ENCODE data around the gene CABP7. TPM values are rescaled to one million over a fixed set of nuclear protein-coding genes. Genes with fewer than 3 reads are reported as not detected.

The CABP7 gene
- polyA plus RNA-seq, 3 donors from 2014 or later = 0.14 TPM; not detected in 1

- no peaks in the 10 kb centered on the region for H3K9me3 Mint-ChIP-seq
- peak overlapping the region in 1 of 6 donors; percentile 12 for H3K27ac Mint-ChIP-seq
- H3K4me1 Mint-ChIP-seq = no peaks in the 10 kb centered on the region
- H3K4me3 Mint-ChIP-seq = no peak overlapping the region
- no peak for DNase-seq
- peaks cover 0 to 3% (median 0%) of the 10 kb centered on the region in 3 donors for H3K36me3 Mint-ChIP-seq
- H3K27me3 Mint-ChIP-seq (ENCODE audit: low read depth in 3 of 3) = no peaks in the 10 kb centered on the region
Measured at GRCh38 chr22:29737251-29738117, 17.7 kb downstream of the CABP7 start.

- H3K27ac Mint-ChIP-seq = peak overlapping the region in 1 of 6 donors; percentile 12
- H3K27me3 Mint-ChIP-seq (ENCODE audit: low read depth in 3 of 3) = no peaks in the 10 kb centered on the region
- H3K4me1 Mint-ChIP-seq = no peaks in the 10 kb centered on the region
Measured at GRCh38 chr22:29738118-29738815, 18.5 kb downstream of the CABP7 start.

DNA sequence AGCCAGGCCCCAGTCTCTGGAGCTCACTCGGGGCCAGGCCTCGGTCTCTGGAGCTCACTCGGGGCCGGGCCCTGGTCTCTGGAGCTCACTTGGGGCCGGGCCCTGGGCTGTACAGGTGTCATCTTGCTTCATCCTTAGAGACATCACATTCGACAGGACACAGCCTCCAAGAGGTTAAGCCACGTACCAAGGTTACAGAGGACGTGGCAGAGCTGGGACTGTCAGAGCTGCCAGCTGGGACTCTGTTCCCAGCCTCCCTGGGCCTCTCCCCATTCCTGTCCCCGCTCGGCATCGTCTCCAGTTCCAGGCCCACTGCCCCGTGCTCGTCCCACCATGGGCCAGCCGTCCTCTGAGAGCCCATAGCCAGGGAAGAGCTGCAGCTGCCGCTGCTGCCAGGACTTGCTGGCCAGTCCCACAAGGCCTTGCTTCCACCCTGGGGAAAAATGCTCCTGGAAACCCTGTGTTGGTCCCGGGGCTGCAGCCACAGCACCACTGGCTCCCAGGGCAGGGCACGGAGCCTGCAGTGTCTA lies 19.6 kb downstream of the CABP7 start:
- Mint-ChIP-seq H3K9me3 (no peaks in the 10 kb centered on the region), H3K27ac (no peak overlapping the region), H3K27me3 (ENCODE audit: low read depth in 3 of 3) (no peaks in the 10 kb centered on the region), H3K4me3 (no peak overlapping the region), H3K36me3 (peaks cover 0 to 3% (median 0%) of the 10 kb centered on the region in 3 donors), H3K4me1 (no peaks in the 10 kb centered on the region)
- DNase-seq = no peak

More at GRCh38 chr22:29738118-29738815, 18.5 kb downstream of the CABP7 start:
- DNase-seq = no peak
- Mint-ChIP-seq H3K9me3 (no peaks in the 10 kb centered on the region), H3K36me3 (peaks cover 0 to 3% (median 0%) of the 10 kb centered on the region in 3 donors), H3K4me3 (no peak overlapping the region)

DNA sequence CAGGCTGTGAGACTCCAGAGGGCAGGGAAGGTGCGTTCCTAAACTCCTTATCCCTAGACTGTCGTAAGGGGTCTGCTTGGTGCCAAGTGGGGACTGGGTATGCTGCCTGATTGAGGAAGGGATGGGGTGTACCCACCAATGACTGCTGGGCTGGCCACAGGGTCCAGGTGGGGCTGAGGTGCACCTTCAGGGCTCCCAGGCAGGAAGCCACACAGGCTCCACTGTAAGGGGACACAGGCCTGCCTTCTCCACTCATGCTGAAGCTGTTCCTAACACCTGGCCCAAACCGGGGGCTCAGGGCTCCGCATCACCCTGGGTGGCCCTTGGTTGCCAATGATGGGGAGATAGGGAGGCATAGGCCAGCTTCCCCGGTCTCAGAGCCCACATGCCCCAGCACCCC lies 20.4 kb downstream of the CABP7 start:
- Mint-ChIP-seq H3K27me3 (ENCODE audit: low read depth in 3 of 3) (no peaks in the 10 kb centered on the region), H3K27ac (no peak overlapping the region), H3K4me3 (no peak overlapping the region), H3K4me1 (no peaks in the 10 kb centered on the region), H3K9me3 (no peaks in the 10 kb centered on the region), H3K36me3 (peaks cover 0 to 6% (median 0%) of the 10 kb centered on the region in 3 donors)
- no peak for DNase-seq

DNA sequence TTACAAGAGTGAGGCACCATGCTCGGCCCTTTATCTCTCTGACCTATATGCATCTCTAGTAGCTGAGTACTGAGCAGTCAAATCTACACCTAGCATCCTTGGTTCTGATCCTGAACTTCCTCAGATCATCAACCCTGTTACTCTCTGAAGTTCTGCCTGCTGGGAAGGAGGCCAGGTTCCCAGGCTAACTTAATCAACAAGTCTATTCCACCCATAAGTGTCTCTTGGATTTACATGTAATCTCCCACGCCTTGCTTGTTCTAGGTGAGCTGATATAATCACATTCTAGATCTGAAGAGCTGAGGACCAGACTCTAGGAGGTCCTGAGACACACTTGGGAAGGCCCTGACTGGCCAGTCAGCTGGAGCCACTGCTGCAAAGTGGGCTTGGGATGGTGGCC lies 22.1 kb downstream of the CABP7 start:
- Mint-ChIP-seq H3K27ac (no peak overlapping the region), H3K9me3 (no peaks in the 10 kb centered on the region), H3K36me3 (peaks cover 0 to 10% (median 4%) of the 10 kb centered on the region in 3 donors), H3K4me3 (no peak overlapping the region), H3K4me1 (no peaks in the 10 kb centered on the region), H3K27me3 (ENCODE audit: low read depth in 3 of 3) (no peaks in the 10 kb centered on the region)
- no peak for DNase-seq

GRCh38 chr22:29742326-29742725 lies 22.5 kb downstream of the CABP7 start:
- Mint-ChIP-seq H3K4me1 (no peaks in the 10 kb centered on the region), H3K9me3 (no peaks in the 10 kb centered on the region), H3K36me3 (peaks cover 0 to 11% (median 7%) of the 10 kb centered on the region in 3 donors), H3K27me3 (ENCODE audit: low read depth in 3 of 3) (no peaks in the 10 kb centered on the region), H3K27ac (no peak overlapping the region), H3K4me3 (no peak overlapping the region)
- no peak for DNase-seq

DNA sequence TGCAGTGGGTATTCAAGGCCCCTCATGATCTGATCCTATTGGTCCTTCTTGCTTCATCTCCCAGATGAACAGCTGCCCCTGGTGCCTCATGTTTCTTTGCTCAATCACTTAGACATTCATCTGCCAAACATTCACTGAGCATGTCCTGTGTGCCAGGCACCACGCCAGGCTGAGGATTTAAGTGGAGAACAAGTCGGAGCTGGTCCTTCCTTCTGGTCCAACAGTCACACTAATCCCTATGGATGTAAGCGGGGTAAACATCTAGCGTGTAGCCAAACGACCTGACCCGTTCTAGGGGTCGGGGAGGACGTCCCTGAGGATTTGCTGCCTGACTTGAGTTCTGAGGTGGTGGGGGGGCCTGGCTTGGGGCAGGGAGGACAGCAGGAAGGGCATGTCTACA lies 25.1 kb downstream of the CABP7 start:
- no peak for DNase-seq
- peaks cover 7 to 23% (median 14%) of the 10 kb centered on the region in 3 donors for H3K36me3 Mint-ChIP-seq
- H3K27ac Mint-ChIP-seq = no peak overlapping the region
- peaks cover 0 to 2% (median 0%) of the 10 kb centered on the region in 3 donors for H3K27me3 Mint-ChIP-seq (ENCODE audit: low read depth in 3 of 3)
- no peak overlapping the region for H3K4me3 Mint-ChIP-seq
- no peaks in the 10 kb centered on the region for H3K9me3 Mint-ChIP-seq
- peaks cover 0 to 6% of the 10 kb centered on the region in 2 donors for H3K4me1 Mint-ChIP-seq

DNA sequence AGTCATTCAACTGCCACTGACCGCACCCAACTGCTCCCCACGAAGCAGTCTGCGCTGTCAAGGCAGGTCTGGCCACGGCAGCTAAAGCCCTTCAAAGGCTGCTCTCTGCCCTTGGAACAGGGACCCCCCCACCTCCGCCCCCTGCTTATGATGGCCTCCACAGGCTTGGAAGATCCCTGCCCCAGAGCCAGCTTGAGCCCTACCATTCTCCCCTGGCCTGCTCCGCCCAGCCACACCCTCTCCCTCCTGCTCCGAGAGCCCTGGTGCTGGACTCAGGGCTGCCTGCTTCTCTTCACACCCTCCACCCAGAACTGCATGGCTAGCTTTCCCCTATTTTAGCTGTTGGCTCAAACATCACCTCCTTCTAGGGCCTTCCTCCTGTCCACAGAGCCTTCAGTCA lies 28.0 kb downstream of the CABP7 start:
- peaks cover 0 to 2% (median 0%) of the 10 kb centered on the region in 3 donors for H3K27me3 Mint-ChIP-seq (ENCODE audit: low read depth in 3 of 3)
- DNase-seq = no peak
- peaks cover 13 to 29% of the 10 kb centered on the region in 2 donors for H3K4me1 Mint-ChIP-seq
- no peaks in the 10 kb centered on the region for H3K9me3 Mint-ChIP-seq
- peaks cover 7 to 24% (median 14%) of the 10 kb centered on the region in 3 donors for H3K36me3 Mint-ChIP-seq
- H3K4me3 Mint-ChIP-seq = no peak overlapping the region
- peak overlapping the region in 2 of 6 donors; percentile 7 to 55 for H3K27ac Mint-ChIP-seq

DNA sequence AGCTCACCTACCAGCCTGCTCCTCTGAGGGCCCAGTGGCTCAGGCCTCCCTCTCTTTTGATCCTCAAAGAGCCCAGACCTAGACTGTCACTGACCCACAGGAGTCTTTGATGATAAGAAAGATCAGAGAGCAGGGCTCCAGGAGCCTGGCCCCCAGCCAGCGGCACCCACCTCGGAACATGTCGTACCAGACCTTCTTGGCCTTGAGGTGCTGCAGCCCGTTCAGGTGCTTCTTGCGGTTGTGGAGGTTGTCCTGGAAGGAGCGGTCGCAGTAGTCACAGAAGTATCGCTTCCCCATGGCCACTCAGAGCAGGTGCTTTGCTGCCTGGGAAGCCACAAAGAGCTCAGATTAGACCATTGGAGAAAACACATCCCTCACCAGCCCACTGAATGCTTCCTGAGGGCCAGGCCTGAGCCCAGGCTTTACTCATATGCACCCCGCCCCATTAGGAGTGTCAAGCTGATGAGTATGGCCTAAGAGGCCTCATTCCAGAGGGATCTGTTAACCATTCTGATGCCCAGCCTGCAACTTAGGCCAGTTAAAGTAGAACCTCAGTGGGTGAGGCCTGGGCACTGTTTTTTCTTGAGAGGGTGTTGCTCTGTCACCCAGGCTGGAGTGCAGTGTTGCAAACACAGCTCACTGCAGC lies 28.6 kb downstream of the CABP7 start:
- peaks cover 13 to 29% of the 10 kb centered on the region in 2 donors for H3K4me1 Mint-ChIP-seq
- H3K27me3 Mint-ChIP-seq (ENCODE audit: low read depth in 3 of 3) = peaks cover 0 to 2% (median 0%) of the 10 kb centered on the region in 3 donors
- H3K4me3 Mint-ChIP-seq = no peak overlapping the region
- DNase-seq = no peak
- peaks cover 7 to 24% (median 14%) of the 10 kb centered on the region in 3 donors for H3K36me3 Mint-ChIP-seq
- H3K9me3 Mint-ChIP-seq = no peaks in the 10 kb centered on the region
- peak overlapping the region in 2 of 6 donors; percentile 7 to 55 for H3K27ac Mint-ChIP-seq

- peaks cover 13 to 29% of the 10 kb centered on the region in 2 donors for H3K4me1 Mint-ChIP-seq
- no peaks in the 10 kb centered on the region for H3K9me3 Mint-ChIP-seq
- peaks cover 0 to 2% (median 0%) of the 10 kb centered on the region in 3 donors for H3K27me3 Mint-ChIP-seq (ENCODE audit: low read depth in 3 of 3)
- no peak overlapping the region for H3K4me3 Mint-ChIP-seq
- peaks cover 7 to 21% (median 14%) of the 10 kb centered on the region in 3 donors for H3K36me3 Mint-ChIP-seq
- no peak for DNase-seq
- peak overlapping the region in 2 of 6 donors; percentile 32 to 78 for H3K27ac Mint-ChIP-seq
Measured at GRCh38 chr22:29750029-29750428, 30.2 kb downstream of the CABP7 start.

DNA sequence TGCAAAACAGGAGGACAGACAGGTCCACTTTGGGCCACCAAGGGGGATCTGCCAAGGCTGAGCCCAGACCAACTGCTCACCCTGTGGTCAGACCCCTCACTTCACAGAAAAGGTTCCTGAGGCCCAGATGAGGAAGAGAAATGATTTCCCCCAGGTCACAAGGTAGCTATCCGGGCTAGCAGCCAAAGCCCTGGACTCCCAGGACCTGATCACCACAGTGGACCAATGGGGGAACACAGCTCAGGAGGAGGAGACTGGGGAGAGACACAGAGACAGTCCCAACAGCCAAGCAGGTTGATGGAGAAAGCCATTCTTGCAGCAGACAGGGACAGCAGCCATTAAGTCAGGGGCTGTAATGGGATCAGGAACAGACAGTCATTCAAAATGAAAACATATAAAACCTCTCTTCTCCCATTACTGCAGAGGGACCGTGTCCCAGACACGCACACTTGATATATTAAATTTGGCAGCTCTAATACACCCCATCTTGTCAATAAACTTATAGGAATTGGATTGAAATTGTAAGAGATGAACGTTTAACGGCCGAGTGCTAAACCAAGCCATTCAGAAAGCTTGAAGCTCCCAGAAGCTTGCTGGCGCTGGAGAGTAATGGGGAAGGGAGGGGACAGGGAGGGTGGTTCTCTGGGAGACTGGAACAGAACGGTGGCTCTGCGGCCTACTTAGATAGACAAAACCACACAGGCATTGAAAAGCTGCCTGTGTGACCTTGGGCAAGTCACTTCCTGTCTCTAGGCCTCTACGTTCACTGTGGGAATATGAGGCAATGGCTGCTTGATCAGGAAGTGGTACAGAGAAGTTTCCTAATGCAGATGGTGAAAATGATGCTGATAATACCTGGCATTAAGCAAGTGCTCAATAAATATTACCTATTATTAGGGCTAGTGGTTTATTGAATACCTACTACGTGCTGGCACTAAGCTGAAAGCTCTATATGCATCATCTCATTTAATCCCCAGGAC lies 31.0 kb downstream of the CABP7 start:
- no peaks in the 10 kb centered on the region for H3K9me3 Mint-ChIP-seq
- DNase-seq = peak in 2 of 3 donors; percentile 8 to 29
- peak overlapping the region; percentile 50 to 87 (median 73) for H3K27ac Mint-ChIP-seq
- peaks cover 17 to 29% of the 10 kb centered on the region in 2 donors for H3K4me1 Mint-ChIP-seq
- H3K36me3 Mint-ChIP-seq = peaks cover 7 to 17% (median 10%) of the 10 kb centered on the region in 3 donors
- peak overlapping the region in 1 of 5 donors; percentile 29 for H3K4me3 Mint-ChIP-seq
- H3K27me3 Mint-ChIP-seq (ENCODE audit: low read depth in 3 of 3) = peaks cover 0 to 2% (median 0%) of the 10 kb centered on the region in 3 donors

DNA sequence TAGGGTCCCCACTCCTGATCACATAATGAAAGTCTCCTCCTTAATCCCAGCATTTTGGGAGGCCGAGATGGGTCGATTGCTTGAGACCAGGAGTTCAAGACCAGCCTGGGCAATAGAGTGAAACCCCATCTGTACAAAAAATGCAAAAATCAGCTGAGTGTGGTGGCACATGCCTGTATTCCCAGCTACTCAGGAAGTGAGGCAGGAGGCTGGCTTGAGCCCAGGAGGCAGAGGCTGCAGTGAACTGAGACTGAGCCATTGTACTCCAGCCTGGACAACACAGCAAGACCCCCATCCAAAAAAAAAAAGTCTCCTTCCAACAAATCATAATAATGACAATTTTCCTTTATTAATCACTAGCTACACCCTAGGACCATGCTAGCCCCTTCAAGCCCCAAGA lies 31.9 kb downstream of the CABP7 start:
- peak overlapping the region in 5 of 6 donors; percentile 12 to 74 (median 51) for H3K27ac Mint-ChIP-seq
- H3K27me3 Mint-ChIP-seq (ENCODE audit: low read depth in 3 of 3) = peaks cover 0 to 2% (median 0%) of the 10 kb centered on the region in 3 donors
- no peak overlapping the region for H3K4me3 Mint-ChIP-seq
- H3K36me3 Mint-ChIP-seq = peaks cover 7 to 17% (median 10%) of the 10 kb centered on the region in 3 donors
- no peak for DNase-seq
- peaks cover 17 to 29% of the 10 kb centered on the region in 2 donors for H3K4me1 Mint-ChIP-seq
- H3K9me3 Mint-ChIP-seq = no peaks in the 10 kb centered on the region
